TTC549 (cell line): ENCODE measurements around the gene COX7B2.

Experiments
- FAIRE-seq: peaks from 2 replicates; lab custom pipeline; 2012; peaks lifted over from hg19 to GRCh38; lab: Jason Lieb, UNC

Gene COX7B2

DNA sequence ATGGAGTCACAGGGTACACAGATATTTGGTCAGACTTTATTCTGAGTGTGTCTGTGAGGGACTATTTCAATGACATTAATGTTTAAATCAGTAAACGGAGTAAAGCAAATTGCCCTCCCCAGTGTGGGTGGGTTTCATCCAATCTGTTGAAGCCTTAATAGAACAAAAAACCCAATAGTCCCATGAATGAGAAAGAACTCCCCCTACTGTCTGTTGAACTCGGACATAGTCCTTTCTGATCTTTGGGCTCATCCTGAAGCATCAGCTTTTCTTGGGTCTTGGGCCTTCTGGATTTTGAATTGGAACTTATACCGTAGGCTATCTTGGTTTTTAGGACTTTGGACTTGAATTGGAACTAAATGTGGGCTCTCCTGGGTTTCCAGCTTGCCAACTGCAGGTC is 193.6 kb downstream of the COX7B2 start:
- no peak for FAIRE-seq

DNA sequence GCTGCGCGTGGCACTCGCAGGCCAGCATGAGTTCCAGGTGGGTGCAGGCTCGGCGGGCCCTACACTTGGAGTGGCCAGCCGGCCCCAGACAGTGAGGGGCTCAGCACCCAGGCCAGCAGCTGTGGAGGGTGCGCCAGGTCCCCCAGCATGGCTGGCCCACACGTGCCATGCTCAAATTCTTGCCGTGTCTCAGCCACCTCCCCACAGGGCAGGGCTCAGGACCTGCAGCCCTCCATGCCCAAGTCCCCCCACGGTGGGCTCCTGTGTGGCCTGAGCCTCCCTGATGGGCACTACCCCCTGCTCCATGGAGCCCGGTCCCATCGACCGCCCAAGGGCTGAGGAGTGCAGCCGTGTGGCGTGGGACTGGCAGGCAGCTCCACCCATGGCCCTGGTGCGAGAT is 210.2 kb downstream of the COX7B2 start:
- FAIRE-seq, result no peak
